ENCODE results near the gene TFEB.
"Not testable (repeated sequence)": the region's sequence is repeated elsewhere in the genome, so short reads cannot be mapped to it uniquely, and the experiment has no call there.

TFEB gene

GRCh38 chr6:41766043-41766664 lies 30.7 kb upstream of the TFEB start:
- DNase-seq: not testable (repeated sequence)

- no peak for DNase-seq
These were observed 28.1 kb upstream of the TFEB start for GRCh38 chr6:41763470-41763869.

DNA sequence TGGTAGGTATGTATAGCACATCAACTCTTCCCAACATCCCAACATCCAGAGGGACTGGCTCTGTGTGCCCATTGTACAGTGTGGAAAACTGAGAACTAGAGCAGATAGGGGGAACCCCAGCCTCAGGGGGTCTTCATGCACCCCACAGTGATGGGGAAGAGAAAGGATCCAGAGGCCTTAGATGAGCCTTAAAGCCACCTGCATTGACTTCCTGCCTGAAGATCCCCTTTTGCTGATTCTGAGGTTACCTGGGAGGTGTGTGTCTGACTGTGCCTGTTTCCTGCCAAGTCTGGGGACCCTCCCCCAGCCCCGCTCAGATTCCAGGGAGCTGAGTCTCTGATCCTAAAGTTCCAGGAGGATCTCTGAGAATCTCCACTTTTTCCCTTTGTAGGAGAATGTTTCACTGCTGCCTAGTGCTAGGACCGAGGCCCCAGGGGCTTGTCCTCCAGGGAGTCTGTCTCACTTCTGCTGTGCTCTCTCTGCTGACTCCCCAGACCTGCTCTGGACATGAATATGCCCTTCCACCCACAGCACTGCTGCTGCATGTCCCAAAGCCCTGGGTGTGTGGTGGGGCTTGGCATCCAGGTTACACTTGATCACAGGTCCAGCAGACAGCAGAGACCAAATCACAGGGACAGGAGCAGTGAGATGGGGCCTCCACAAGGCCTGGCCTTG lies 24.6 kb upstream of the TFEB start:
- DNase-seq: no peak

DNA sequence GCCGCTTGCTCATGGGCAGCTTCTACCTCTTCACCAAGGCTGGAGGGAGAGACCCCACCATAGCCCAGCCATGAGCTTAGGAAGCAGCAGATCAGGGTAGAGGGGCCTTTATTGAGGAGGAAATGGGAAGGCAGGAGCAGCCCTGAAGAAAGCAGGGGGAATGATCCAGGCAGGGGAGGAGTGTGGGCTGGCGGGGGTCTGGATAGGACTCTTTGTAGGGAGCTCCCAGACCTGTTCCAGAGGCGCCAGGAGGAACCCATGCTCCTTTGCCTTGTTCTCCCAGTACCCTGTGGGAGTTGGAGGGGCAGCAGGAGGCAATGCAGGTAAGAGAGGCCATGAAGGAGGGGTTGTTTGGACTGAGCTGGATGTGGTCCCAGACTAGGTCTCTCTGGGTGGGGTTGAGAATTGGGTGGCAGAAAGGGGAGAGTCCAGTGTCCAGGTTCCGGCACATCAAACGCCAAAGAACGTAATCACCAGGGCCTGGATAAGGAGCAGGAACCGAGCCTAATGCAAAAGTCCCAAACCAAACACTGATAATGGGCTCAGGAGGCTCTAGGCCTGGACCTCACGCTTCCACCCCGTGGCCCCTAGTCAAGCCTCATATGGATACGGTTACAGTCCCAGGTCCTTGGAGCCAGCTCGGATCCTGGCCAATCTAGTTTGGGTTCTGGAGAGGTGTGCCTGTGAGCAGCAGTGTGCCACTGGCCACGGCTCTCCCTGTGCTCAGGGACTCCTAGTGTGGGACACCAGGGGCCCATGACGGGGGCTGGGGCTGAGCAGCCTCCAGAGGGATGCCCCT lies 23.9 kb upstream of the TFEB start:
- DNase-seq: no peak

- DNase-seq: no peak
These were observed 23.2 kb upstream of the TFEB start for GRCh38 chr6:41758641-41759035.

DNA sequence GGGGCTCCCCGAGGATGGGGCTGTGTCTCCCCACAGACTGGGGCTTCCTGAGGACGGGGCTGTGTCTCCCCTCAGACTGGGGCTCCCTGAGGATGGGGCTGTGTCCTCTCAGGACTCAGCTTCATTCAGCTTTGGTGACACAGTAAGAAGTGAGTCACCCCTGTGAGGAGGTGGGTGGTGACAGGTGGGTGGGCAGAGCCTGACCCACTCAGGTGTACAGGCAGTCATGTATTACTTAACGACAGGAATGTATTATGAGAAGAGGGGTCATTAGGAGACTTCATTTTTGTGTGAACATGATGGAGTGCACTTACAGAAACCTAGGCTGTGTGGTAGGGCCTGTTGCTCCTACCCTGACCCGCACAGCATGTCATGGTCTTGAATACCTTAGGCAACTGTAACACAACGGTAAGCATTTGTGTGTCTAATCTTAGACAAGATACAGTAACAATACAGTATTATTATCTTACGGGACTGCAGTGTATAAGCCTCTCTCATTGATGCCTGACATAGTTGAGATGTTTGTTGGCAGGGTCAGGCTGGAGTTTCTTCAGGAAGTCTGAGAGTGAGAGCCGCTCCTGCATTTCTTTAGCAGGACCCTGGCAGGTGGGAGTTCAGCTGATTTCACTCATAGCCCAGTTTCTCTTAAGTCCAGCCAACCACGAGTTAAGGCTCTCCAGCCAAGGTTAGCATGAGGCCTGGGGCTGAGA lies 22.7 kb upstream of the TFEB start:
- DNase-seq: peak in 13 of 56 donors; percentile 3 to 57 (median 15)

GRCh38 chr6:41757271-41757670 lies 21.9 kb upstream of the TFEB start:
- no peak for DNase-seq

DNA sequence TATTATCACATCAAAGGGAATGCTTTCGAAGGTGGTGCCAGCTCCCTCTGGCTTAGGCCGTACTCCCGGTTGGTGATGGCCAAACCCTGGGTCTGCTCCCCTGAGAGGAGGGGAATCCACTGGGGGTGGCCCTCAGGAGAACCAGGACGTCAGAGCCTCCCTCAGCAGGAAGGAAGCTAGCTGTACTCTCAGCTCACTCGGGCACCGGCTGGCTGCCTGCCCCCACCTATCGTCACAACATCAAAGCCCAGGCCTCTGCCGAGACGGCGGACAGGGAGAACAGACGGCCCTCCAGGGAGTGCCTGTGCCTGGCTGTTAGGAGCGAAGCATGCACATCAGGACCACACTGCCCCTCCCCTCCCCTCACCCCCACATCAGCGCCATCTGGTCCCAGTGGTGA lies 20.9 kb upstream of the TFEB start:
- DNase-seq: no peak

DNA sequence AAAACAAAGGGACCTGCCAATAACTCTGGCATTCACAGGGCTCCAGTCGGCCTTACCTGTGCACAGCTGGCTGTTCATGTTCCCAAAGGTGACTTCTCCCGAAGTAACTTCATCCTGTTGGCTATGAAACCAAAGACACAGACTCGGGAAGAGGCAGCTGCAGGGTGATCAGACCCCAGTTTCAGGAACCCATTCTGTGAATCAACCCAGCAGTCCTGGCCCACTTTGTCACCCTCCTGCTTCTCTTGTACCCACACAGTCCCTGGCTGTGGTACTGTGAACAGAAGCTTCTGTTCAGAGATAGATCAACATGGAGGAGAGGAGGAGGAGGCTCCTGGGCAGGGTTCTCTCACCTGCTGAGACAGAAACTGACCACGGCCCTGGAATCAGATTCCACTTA lies 20.5 kb upstream of the TFEB start:
- no peak for DNase-seq

DNA sequence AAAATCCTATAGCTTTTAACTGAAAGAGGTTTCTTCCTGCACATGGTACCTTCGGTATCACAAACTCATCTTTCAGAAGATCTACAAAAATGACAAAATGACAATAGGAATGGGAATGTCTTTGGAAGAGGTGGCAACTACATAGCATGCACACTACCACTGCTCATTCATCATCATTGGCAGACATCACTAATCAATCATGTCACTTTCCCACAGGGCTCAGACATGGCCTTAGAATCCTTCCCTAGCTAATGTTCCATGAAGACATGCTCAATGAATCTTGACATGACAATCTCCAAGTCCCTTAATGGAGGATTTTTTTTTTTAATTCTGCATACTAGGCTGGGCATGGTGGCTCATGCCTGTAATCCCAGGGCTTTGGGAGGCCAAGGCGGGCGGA lies 15.0 kb upstream of the TFEB start:
- DNase-seq: no peak

- no peak for DNase-seq
These were observed 13.1 kb upstream of the TFEB start for GRCh38 chr6:41748542-41748941.

DNA sequence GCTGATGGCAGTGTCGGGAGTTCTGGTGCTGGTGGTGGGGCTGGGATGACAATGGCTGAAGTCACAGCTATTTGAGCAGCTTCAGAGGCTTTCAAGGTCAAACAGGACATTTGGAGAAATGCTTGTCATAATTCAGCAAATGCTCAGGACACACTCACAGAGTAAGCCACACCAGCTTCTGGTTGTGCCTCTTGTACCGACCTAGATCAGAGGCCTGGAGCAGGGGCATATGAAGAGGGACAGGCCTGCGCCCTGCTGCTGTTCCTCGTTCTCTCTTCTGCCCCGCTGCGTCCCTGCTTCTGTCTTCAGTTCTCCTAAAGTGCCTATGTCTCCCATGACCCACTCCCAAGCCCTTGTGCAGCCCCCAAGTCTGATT lies 12.7 kb upstream of the TFEB start:
- DNase-seq: no peak

DNA sequence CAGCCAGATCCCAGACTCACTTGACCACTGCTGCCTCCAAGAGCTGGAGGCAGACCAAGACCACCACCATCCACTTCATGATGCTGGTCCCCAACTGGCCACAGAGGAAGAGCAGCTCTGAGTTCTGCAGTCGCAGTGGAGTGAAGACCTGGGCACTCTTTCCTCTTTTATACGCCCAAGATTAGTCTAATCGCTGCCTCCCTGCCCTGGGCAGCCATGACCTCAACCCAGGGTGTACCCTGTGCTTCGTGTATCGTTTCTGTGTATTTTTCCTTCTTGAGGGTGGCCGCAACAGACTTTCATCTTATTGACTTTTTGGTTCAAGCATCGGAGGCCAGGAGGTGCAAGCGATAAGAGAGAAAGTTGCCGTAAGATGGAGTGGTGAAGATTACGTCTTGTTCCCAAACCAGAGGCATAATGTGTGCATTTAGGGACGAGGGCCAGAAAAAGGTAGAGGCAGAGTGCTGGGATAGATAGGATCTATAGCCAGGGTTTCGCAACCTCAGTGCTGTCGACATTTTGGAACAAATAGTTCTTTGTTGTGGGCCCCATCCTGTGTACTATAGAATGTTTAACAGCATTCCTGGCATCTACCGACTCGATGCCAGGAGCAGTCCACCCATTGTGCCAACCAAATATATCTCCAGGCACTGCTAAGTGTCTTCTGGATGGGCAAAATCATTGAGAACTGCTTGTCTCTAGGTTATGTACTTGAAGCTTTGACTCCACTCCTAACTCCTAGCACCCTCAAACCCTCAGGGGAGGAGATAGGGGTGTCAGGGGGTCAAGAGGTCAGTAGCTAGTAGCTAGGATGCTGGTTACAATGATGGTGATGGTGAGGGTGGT lies 12.1 kb upstream of the TFEB start, which contains the start of gene PGC:
Gene PGC, minus strand, starts transcription at position 142 of the 846 bp plus-strand sequence. Its CDS starts 63 bp downstream, at position 79.
- DNase-seq: no peak

- DNase-seq: no peak
These were observed 10.7 kb upstream of the TFEB start for GRCh38 chr6:41746107-41746506.

DNA sequence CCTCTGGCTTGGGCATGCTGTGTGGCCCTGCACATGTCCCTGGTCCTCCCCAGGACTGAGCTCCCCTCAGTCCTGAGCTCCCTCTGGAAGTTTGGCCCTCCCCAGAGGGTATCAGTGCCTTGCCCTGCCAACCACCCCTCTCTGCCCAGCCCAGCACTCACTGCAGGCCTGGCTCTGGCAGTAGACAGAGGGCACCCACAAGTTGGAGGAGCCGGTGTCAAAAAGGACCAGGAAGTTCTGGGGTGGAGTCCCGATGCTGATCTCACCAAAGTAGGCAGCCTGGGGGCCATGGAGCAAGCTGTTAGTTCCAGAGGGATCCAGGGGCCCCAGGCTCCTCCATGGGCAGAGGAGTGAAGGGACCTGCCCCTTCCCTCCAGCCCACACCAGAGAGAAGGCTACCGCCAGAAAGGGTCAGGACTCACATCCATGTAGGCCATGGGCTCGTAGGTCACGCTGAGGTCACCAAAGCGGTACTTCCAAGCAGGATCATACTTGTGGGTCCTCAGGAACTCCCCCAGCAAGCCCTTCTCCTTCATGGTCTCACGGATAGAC lies 8.9 kb upstream of the TFEB start:
- DNase-seq: no peak

DNA sequence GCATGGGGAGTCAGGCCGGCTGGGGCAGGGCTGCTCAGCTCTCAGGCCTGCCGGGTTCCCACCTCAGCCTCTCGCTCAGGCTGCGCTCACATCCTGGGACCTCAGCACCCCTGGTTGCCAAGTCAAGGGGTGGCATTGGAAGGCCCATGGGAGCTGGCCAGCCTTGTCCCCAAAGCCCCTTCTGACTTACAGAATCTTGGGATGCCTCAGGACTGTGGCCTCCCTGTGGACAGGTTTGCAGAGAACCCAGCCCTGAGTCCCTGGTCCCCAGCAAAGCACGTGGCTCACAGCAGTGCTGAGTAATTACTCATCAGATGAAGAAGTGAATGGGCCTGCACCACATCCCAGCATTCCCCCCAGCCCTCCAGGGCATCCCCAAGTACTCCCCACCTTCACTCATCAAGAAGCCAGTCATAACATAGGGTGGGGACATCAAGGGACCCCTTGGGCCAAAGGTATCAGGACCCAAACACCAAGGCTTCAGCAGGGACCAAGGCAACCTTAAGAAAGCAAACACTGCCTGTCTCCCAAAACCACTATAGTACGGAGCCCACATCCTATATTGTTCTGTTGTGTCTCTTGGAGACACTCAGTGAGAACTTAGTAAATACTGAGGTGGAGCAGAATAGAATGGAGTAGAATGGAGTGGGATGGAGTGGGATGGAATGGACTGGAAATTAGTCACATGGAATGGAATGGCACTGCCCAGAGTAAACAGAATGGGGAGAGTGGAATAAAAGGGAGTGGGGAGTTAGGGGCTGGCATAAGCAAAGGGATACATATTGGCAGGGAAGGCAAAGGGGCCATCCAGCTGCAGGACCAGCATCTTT lies 8.2 kb upstream of the TFEB start:
- no peak for DNase-seq

GRCh38 chr6:41741625-41742490 lies 6.5 kb upstream of the TFEB start:
- DNase-seq: no peak

DNA sequence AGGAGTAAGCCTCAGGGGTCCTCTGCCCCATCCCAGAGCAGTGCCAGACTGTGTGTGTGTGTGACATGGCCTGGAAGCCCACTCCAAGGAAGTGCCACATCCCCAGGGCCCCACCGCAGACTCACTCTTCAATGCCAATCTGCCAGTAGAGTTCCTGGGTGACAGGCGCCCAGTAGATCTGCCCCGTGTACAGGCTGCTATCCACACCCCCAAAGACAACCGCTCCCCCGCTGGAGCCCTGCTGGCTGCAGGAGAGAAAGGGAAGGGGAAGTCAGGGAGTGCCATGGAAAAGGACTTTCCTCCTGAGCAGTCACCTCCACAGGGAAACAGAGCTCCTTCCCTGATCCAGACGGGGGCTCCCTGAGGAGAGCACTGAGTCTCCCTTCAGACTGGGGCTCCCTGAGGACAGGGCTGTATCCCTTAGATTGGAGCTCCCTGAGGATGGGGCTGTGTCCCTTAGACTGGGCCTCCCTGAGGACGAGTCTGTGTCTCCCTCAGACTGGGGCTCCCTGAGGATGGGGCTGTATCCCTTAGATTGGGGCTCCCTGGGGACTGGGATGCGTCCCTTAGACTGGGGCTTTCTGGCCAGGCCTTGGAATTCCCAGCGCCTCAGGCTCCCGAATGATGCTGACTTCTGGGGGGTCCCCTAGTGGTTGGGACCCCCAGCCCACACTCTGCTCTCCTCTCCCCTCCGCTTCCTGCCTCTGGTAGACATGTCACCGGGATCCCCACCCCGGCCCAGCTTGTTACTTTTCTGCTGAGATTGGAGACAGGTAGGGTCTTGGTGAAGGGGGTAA lies 5.2 kb upstream of the TFEB start:
- no peak for DNase-seq
